ENCODE measurements around the gene PTPN23.

PTPN23 gene

GRCh38 chr3:47410417-47410720 is 29.5 kb downstream of the PTPN23 start:
- H3K4me2 ChIP-seq = no peak overlapping the region
- no peak for TF ChIP-seq Cebpa-rat (IDR thresholded peaks at IDR 0.05)
- H3K36me3 ChIP-seq = peaks cover 87% of the 10 kb centered on the region
- H3K9me3 ChIP-seq = no peaks in the 10 kb centered on the region
- H4K20me1 ChIP-seq = peaks cover 90% of the 10 kb centered on the region
- no peak overlapping the region for H3K27ac ChIP-seq
- peaks cover 43% of the 10 kb centered on the region for H3K4me1 ChIP-seq
- no peak overlapping the region for H3K4me3 ChIP-seq
- H3K27me3 ChIP-seq = no peaks in the 10 kb centered on the region
- H3K9ac ChIP-seq = no peak overlapping the region

DNA sequence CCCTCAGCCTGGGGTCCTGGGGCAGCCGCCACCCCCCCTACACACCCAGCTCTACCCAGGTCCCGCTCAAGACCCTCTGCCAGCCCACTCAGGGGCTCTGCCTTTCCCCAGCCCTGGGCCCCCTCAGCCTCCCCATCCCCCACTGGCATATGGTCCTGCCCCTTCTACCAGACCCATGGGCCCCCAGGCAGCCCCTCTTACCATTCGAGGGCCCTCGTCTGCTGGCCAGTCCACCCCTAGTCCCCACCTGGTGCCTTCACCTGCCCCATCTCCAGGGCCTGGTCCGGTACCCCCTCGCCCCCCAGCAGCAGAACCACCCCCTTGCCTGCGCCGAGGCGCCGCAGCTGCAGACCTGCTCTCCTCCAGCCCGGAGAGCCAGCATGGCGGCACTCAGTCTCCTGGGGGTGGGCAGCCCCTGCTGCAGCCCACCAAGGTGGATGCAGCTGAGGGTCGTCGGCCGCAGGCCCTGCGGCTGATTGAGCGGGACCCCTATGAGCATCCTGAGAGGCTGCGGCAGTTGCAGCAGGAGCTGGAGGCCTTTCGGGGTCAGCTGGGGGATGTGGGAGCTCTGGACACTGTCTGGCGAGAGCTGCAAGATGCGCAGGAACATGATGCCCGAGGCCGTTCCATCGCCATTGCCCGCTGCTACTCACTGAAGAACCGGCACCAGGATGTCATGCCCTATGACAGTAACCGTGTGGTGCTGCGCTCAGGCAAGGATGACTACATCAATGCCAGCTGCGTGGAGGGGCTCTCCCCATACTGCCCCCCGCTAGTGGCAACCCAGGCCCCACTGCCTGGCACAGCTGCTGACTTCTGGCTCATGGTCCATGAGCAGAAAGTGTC is 30.2 kb downstream of the PTPN23 start:
- H3K27ac ChIP-seq = no peak overlapping the region
- peaks cover 90% of the 10 kb centered on the region for H4K20me1 ChIP-seq
- H3K9ac ChIP-seq = no peak overlapping the region
- H3K4me2 ChIP-seq = no peak overlapping the region
- H3K4me1 ChIP-seq = peaks cover 45% of the 10 kb centered on the region
- no peaks in the 10 kb centered on the region for H3K9me3 ChIP-seq
- no peaks in the 10 kb centered on the region for H3K27me3 ChIP-seq
- no peak for TF ChIP-seq Cebpa-rat (IDR thresholded peaks at IDR 0.05)
- no peak overlapping the region for H3K4me3 ChIP-seq
- H3K36me3 ChIP-seq = peaks cover 80% of the 10 kb centered on the region

DNA sequence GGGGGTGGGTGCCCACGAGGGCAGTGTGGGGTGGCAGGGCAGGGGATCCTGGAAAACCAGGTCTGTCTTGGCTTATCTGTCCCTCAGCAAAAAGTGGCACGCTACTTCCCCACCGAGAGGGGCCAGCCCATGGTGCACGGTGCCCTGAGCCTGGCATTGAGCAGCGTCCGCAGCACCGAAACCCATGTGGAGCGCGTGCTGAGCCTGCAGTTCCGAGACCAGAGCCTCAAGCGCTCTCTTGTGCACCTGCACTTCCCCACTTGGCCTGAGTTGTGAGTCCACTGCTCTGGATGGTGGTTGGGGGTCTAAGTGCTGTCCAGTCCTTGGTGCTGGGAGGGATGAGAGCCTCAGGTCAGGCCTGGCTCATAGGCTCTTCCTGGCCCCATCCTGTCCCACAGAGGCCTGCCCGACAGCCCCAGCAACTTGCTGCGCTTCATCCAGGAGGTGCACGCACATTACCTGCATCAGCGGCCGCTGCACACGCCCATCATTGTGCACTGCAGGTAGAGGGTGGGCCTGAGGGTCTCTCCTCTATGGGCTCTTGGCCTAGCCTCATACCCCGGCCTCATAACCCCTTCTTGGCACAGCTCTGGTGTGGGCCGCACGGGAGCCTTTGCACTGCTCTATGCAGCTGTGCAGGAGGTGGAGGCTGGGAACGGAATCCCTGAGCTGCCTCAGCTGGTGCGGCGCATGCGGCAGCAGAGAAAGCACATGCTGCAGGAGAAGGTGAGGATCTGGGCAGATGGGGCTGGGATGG is 31.1 kb downstream of the PTPN23 start:
- Histone ChIP-seq H3K9ac (no peak overlapping the region), H3K36me3 (peaks cover 75% of the 10 kb centered on the region), H4K20me1 (peaks cover 87% of the 10 kb centered on the region), H3K27ac (no peak overlapping the region), H3K4me3 (no peak overlapping the region), H3K4me2 (no peak overlapping the region), H3K4me1 (peaks cover 45% of the 10 kb centered on the region), H3K9me3 (no peaks in the 10 kb centered on the region), H3K27me3 (no peaks in the 10 kb centered on the region)
- TF ChIP-seq Cebpa-rat (IDR thresholded peaks at IDR 0.05) = no peak

- H3K4me2 ChIP-seq = no peak overlapping the region
- no peak overlapping the region for H3K9ac ChIP-seq
- no peaks in the 10 kb centered on the region for H3K27me3 ChIP-seq
- H3K4me3 ChIP-seq = no peak overlapping the region
- no peak for TF ChIP-seq Cebpa-rat (IDR thresholded peaks at IDR 0.05)
- peaks cover 87% of the 10 kb centered on the region for H4K20me1 ChIP-seq
- H3K4me1 ChIP-seq = peaks cover 47% of the 10 kb centered on the region
- H3K36me3 ChIP-seq = peaks cover 75% of the 10 kb centered on the region
- no peak overlapping the region for H3K27ac ChIP-seq
- no peaks in the 10 kb centered on the region for H3K9me3 ChIP-seq
Measured at GRCh38 chr3:47412453-47412756, 31.6 kb downstream of the PTPN23 start.

DNA sequence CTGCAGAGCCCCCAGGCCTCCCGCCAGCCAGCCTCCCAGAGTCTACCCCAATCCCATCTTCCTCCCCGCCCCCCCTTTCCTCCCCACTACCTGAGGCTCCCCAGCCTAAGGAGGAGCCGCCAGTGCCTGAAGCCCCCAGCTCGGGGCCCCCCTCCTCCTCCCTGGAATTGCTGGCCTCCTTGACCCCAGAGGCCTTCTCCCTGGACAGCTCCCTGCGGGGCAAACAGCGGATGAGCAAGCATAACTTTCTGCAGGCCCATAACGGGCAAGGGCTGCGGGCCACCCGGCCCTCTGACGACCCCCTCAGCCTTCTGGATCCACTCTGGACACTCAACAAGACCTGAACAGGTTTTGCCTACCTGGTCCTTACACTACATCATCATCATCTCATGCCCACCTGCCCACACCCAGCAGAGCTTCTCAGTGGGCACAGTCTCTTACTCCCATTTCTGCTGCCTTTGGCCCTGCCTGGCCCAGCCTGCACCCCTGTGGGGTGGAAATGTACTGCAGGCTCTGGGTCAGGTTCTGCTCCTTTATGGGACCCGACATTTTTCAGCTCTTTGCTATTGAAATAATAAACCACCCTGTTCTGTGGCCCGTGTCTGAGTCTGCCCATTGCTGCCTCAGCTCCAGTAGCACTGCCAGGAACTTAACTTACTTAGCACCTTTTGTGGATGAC is 32.2 kb downstream of the PTPN23 start:
- Histone ChIP-seq H3K9ac (no peak overlapping the region), H3K36me3 (peaks cover 70% of the 10 kb centered on the region), H3K4me1 (peaks cover 50% of the 10 kb centered on the region), H3K27ac (0 out of 2 replicates have a peak overlapping the region, but pooled peaks have one; percentile 6), H3K27me3 (no peaks in the 10 kb centered on the region), H3K4me3 (no peak overlapping the region), H3K9me3 (no peaks in the 10 kb centered on the region), H4K20me1 (peaks cover 84% of the 10 kb centered on the region), H3K4me2 (peak overlapping the region; percentile 94; the same call in 1 of the 2 replicates)
- no peak for TF ChIP-seq Cebpa-rat (IDR thresholded peaks at IDR 0.05)

DNA sequence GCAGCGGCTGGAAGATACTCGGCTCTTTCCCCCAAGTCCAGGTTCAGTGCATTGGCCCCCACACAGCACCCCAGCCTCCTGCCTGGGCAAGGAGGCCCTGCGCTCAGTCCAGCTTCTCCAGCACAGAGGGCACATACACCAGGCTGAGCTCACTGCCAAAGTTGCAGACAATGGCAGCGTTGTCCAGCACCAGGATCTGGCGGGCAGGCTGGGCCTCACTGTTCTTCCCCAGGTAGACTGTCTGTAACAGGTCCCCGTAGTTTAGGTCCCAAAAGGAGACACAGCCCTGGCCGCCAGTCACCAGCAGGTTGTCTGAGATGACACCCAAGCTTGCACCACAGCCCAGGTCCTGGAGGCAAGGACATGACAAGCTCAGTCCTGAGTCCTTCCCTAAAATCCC is 32.9 kb downstream of the PTPN23 start:
- Histone ChIP-seq H3K4me3 (no peak overlapping the region), H3K36me3 (peaks cover 70% of the 10 kb centered on the region), H3K9me3 (no peaks in the 10 kb centered on the region), H3K4me2 (peak overlapping the region; percentile 94), H3K4me1 (peaks cover 53% of the 10 kb centered on the region), H4K20me1 (peaks cover 76% of the 10 kb centered on the region), H3K9ac (no peak overlapping the region), H3K27me3 (no peaks in the 10 kb centered on the region), H3K27ac (peak overlapping the region; percentile 76; the same call in 1 of the 2 replicates)
- no peak for TF ChIP-seq Cebpa-rat (IDR thresholded peaks at IDR 0.05)

- Histone ChIP-seq H3K27ac (peak overlapping the region; percentile 76), H3K9ac (peak overlapping the region; percentile 42; the same call in 1 of the 2 replicates), H3K4me2 (peak overlapping the region; percentile 94), H3K4me1 (peaks cover 53% of the 10 kb centered on the region), H3K27me3 (no peaks in the 10 kb centered on the region), H3K9me3 (no peaks in the 10 kb centered on the region), H4K20me1 (peaks cover 72% of the 10 kb centered on the region), H3K4me3 (peak overlapping the region; percentile 34; the same call in 1 of the 2 replicates), H3K36me3 (peaks cover 70% of the 10 kb centered on the region)
- TF ChIP-seq Cebpa-rat (IDR thresholded peaks at IDR 0.05) = no peak
Measured at GRCh38 chr3:47414161-47414564, 33.3 kb downstream of the PTPN23 start.

DNA sequence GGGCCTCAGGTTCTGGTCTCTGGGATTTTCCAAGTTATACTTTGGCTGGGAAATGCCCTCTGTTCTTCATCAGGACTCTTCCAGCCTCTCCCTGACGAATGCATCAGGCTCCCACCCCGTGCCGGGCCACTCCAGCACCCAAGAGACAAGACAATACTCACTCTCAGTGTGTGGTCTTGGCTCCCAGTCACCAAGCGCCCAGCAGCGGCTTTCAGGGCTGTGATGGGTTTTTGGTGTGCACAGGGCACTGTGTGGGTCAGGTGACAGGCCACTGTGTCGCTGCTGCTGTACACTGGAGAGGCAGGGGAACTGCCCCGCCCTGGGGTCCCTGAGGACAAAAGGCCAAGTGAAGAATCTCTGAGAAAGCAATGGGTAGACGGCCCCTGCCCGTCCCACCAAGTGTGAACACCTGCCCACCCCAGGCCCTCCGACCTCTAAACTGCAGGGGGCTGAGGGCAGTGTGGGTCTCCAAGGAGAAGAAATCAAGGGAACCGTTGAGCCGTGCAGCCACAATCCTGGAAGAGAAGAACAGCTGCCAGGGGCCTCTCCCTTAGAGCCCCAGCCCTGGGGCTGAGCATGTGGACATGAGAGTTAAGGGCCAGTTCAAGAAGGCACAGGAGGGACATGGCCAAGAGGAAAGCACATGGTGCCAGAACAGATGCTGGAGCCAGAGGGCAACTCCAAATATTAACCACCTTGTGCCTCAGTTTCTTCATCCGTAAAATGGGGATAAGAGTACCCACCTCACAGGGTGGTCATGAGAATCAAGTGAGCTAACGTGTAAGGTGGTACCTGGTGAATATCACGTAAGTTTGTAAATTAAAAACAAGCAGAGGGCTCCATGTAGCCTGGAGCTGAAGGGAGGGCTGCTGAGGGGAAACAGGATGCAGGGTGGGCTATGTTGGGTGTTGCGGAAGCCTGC is 34.1 kb downstream of the PTPN23 start:
- peaks cover 65% of the 10 kb centered on the region for H4K20me1 ChIP-seq
- no peaks in the 10 kb centered on the region for H3K9me3 ChIP-seq
- TF ChIP-seq Cebpa-rat (IDR thresholded peaks at IDR 0.05) = no peak
- peak overlapping the region; percentile 42; the same call in 1 of the 2 replicates for H3K9ac ChIP-seq
- peaks cover 53% of the 10 kb centered on the region for H3K4me1 ChIP-seq
- H3K27ac ChIP-seq = peak overlapping the region; percentile 76
- H3K4me2 ChIP-seq = peak overlapping the region; percentile 94
- peaks cover 70% of the 10 kb centered on the region for H3K36me3 ChIP-seq
- no peaks in the 10 kb centered on the region for H3K27me3 ChIP-seq
- peak overlapping the region; percentile 34; the same call in 1 of the 2 replicates for H3K4me3 ChIP-seq

- Histone ChIP-seq H3K9me3 (no peaks in the 10 kb centered on the region), H4K20me1 (peaks cover 62% of the 10 kb centered on the region), H3K4me3 (no peak overlapping the region), H3K36me3 (peaks cover 73% of the 10 kb centered on the region), H3K4me1 (peaks cover 59% of the 10 kb centered on the region), H3K27ac (peak overlapping the region; percentile 76), H3K27me3 (no peaks in the 10 kb centered on the region), H3K4me2 (peak overlapping the region; percentile 94), H3K9ac (no peak overlapping the region)
- no peak for TF ChIP-seq Cebpa-rat (IDR thresholded peaks at IDR 0.05)
Measured at GRCh38 chr3:47416041-47416440, 35.2 kb downstream of the PTPN23 start.

Measured in BLaER1 (cell line).